PC-9 (cell line): ENCODE measurements around the gene SIK3. TPM values are rescaled to one million over a fixed set of nuclear protein-coding genes. Genes with fewer than 3 reads are reported as not detected.
"Not testable (repeated sequence)": the region's sequence is repeated elsewhere in the genome, so short reads cannot be mapped to it uniquely, and the experiment has no call there.

Experiments
- BruUV-seq: library from RNA; stranded (reverse); fragments of 400-500 nt; replicated peaks from 2 replicates; lab custom pipeline; 2021; lab: Mats Ljungman, UMichigan
- CTCF ChIA-PET: fragments of 300-600 bp; sonication (Branson Sonifier 250); formaldehyde crosslinking; loops from one replicate; lab custom pipeline; 2022; ENCODE audit warnings: antibody characterized with exemption; lab: Charles Lee
- POLR2A ChIA-PET: fragments of 300-600 bp; sonication (Branson Sonifier 250); formaldehyde crosslinking; loops from one replicate; lab custom pipeline; 2022; ENCODE audit warnings: antibody characterized with exemption; ENCODE audit not compliant: unreplicated experiment; lab: Charles Lee
- DNase-seq, 2 experiments: peaks; one replicate each; pipeline versions ENCODE4 v3.0.0 to v3.0.0-alpha.2; 2015 to 2022; ENCODE audit warnings: mixed read lengths in 1 of 2
- H2AFZ ChIP-seq: fragments of 200-600 bp; sonication (generic); 2 replicates; pipeline ENCODE4 v1.8.1; 2017; ENCODE audit warnings: antibody characterized with exemption
- H3F3A ChIP-seq: fragments of 200-600 bp; sonication (generic); 2 replicates; pipeline ENCODE4 v1.8.1; 2017; ENCODE audit warnings: antibody characterized with exemption, mild to moderate bottlenecking, low read depth; ENCODE audit not compliant: insufficient read depth
- H3K27ac ChIP-seq: fragments of 200-600 bp; sonication (generic); 2 replicates; pipeline ENCODE4 v1.6.1; 2016; ENCODE audit warnings: mixed run types
- H3K27me3 ChIP-seq: fragments of 200-600 bp; sonication (generic); 2 replicates; pipeline ENCODE4 v1.6.1; 2016; ENCODE audit warnings: low read depth, mixed run types; ENCODE audit not compliant: insufficient read depth
- H3K36me3 ChIP-seq: fragments of 200-600 bp; sonication (generic); 2 replicates; pipeline ENCODE4 v1.6.1; 2016; ENCODE audit warnings: low read depth, mixed run types
- H3K4me1 ChIP-seq: fragments of 200-600 bp; sonication (generic); replicated peaks from 2 replicates; pipeline ENCODE4 v1.6.1; 2016; ENCODE audit warnings: mixed run types; ENCODE audit not compliant: insufficient read depth
- H3K4me2 ChIP-seq: fragments of 200-600 bp; sonication (generic); 2 replicates; pipeline ENCODE4 v1.6.1; 2017; ENCODE audit warnings: mixed run types
- H3K4me3 ChIP-seq: fragments of 200-600 bp; sonication (generic); 2 replicates; pipeline ENCODE4 v1.6.1; 2016; ENCODE audit warnings: mixed run types
- H3K79me2 ChIP-seq: fragments of 200-600 bp; sonication (generic); 2 replicates; pipeline ENCODE4 v1.6.1; 2017; ENCODE audit warnings: low read depth, mixed run types
- H3K9me2 ChIP-seq: fragments of 200-600 bp; sonication (generic); 2 replicates; pipeline ENCODE4 v1.8.1; 2017; ENCODE audit warnings: mild to moderate bottlenecking; ENCODE audit not compliant: insufficient read depth
- H3K9me3 ChIP-seq: fragments of 200-600 bp; sonication (generic); 2 replicates; pipeline ENCODE4 v1.8.1; 2016; ENCODE audit warnings: low read depth; ENCODE audit not compliant: insufficient read depth
- H4K20me1 ChIP-seq: fragments of 200-600 bp; sonication (generic); 2 replicates; pipeline ENCODE4 v1.8.1; 2017; ENCODE audit not compliant: insufficient read depth
- CTCF ChIP-seq: fragments of 200-600 bp; sonication (generic); conservative IDR thresholded peaks from 2 replicates; pipeline ENCODE4 v1.6.1; 2017; ENCODE audit warnings: mixed run types, antibody characterized with exemption, mild to moderate bottlenecking, moderate library complexity
- EZH2 ChIP-seq: fragments of 200-600 bp; sonication (generic); IDR thresholded peaks from 2 replicates; pipeline ENCODE4 v1.8.0; 2017; ENCODE audit warnings: antibody characterized with exemption, low read depth
- intact Hi-C: fragments of 100-400 bp; cut with micrococcal nuclease; formaldehyde crosslinking; loops from one replicate; pipeline ENCODE4 v1.10.0; 2022; ENCODE audit not compliant: unreplicated experiment
- total RNA-seq: library from RNA; stranded (reverse); gene quantifications from 2 replicates; pipeline ENCODE4 v1.2.3, GENCODE V29; 2021

Gene SIK3
- total RNA-seq, 1 experiment from 2014 or later: 30.2 TPM

- CTCF ChIA-PET: no interaction called here
- no peaks in the 10 kb centered on the region for H3K4me1 ChIP-seq
- no peaks in the 10 kb centered on the region for H3K79me2 ChIP-seq
- no peaks in the 10 kb centered on the region for H3F3A ChIP-seq
- H2AFZ ChIP-seq: no peak overlapping the region
- no peak overlapping the region for H3K4me2 ChIP-seq
- H3K27me3 ChIP-seq: no peaks in the 10 kb centered on the region
- DNase-seq: peak; percentile 56
- H3K36me3 ChIP-seq: no peaks in the 10 kb centered on the region
- no peaks in the 10 kb centered on the region for H3K9me3 ChIP-seq
- H3K4me3 ChIP-seq: no peak overlapping the region
- intact Hi-C loops: no loop called here
- no peaks in the 10 kb centered on the region for H4K20me1 ChIP-seq
- H3K27ac ChIP-seq: no peak overlapping the region
- POLR2A ChIA-PET: interaction anchor here (0.6 kb wide), 1 partner anchor 385 kb away, joined by 5 read pairs; no protein-coding TSS in a partner anchor
- H3K9me2 ChIP-seq: no peaks in the 10 kb centered on the region
- TF ChIP-seq EZH2: no peak
- TF ChIP-seq CTCF: no peak
- BruUV-seq: no TSS peak
Measured at GRCh38 chr11:117134431-117134830, 36.2 kb upstream of the SIK3 start.

DNA sequence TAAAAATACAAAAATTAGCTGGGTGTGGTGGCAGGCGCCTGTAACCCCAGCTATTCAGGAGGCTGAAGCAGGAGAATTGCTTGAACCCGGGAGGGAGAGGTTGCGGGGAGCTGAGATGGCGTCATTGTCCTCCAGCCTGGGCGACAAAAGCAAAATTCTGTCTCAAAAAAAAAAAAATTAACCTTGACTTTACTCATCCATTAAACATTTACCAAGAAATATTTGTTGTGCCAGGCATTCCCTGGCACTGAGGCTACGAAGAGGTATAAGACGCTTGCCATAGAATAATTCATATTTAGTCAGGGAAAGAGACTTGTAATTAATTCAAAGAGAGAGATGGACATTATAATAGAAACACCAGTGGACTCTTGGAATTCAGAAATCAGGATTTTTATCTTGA is 32.7 kb upstream of the SIK3 start:
- Histone ChIP-seq H3K4me2 (no peak overlapping the region), H4K20me1 (no peaks in the 10 kb centered on the region), H3F3A (no peaks in the 10 kb centered on the region), H3K4me3 (no peak overlapping the region), H3K79me2 (no peaks in the 10 kb centered on the region), H2AFZ (no peak overlapping the region), H3K9me3 (no peaks in the 10 kb centered on the region), H3K27ac (no peak overlapping the region), H3K9me2 (no peaks in the 10 kb centered on the region), H3K4me1 (no peaks in the 10 kb centered on the region), H3K36me3 (no peaks in the 10 kb centered on the region), H3K27me3 (no peaks in the 10 kb centered on the region)
- POLR2A ChIA-PET: no interaction called here
- intact Hi-C loops: no loop called here
- CTCF ChIA-PET: no interaction called here
- BruUV-seq: no TSS peak
- TF ChIP-seq CTCF: no peak
- no peak for TF ChIP-seq EZH2
- DNase-seq: no peak

GRCh38 chr11:117130396-117130795 is 32.2 kb upstream of the SIK3 start:
- H3K4me3 ChIP-seq, intact Hi-C loops, H3K4me2 ChIP-seq, H3F3A ChIP-seq, H3K9me3 ChIP-seq, H2AFZ ChIP-seq, H3K27ac ChIP-seq, H4K20me1 ChIP-seq, BruUV-seq, H3K27me3 ChIP-seq, CTCF ChIA-PET, DNase-seq, H3K36me3 ChIP-seq, H3K9me2 ChIP-seq, H3K4me1 ChIP-seq, POLR2A ChIA-PET, H3K79me2 ChIP-seq: not testable (repeated sequence)

GRCh38 chr11:117128289-117128688 is 30.1 kb upstream of the SIK3 start:
- H3K4me3 ChIP-seq: no peak overlapping the region
- no peaks in the 10 kb centered on the region for H3K79me2 ChIP-seq
- H3K27me3 ChIP-seq: no peaks in the 10 kb centered on the region
- no peaks in the 10 kb centered on the region for H3K36me3 ChIP-seq
- H3K4me2 ChIP-seq: no peak overlapping the region
- H3K4me1 ChIP-seq: no peaks in the 10 kb centered on the region
- no peaks in the 10 kb centered on the region for H3F3A ChIP-seq
- no peak overlapping the region for H3K27ac ChIP-seq
- intact Hi-C loops: no loop called here
- no peaks in the 10 kb centered on the region for H4K20me1 ChIP-seq
- no peak for DNase-seq
- TF ChIP-seq EZH2 (no peak), CTCF (no peak)
- BruUV-seq: no TSS peak
- H3K9me3 ChIP-seq: no peaks in the 10 kb centered on the region
- no peak overlapping the region for H2AFZ ChIP-seq
- CTCF ChIA-PET: no interaction called here
- POLR2A ChIA-PET: no interaction called here
- H3K9me2 ChIP-seq: no peaks in the 10 kb centered on the region
